GM21367 (cell line): ENCODE data around the gene GGT5.
"Not testable (repeated sequence)": the region's sequence is repeated elsewhere in the genome, so short reads cannot be mapped to it uniquely, and the experiment has no call there.

Experiments
- ATAC-seq: cut with Tn5 transposase; IDR thresholded peaks from one replicate; pipeline ENCODE4 v1.9.1; 2021; ENCODE audit not compliant: unreplicated experiment

GGT5 gene

DNA sequence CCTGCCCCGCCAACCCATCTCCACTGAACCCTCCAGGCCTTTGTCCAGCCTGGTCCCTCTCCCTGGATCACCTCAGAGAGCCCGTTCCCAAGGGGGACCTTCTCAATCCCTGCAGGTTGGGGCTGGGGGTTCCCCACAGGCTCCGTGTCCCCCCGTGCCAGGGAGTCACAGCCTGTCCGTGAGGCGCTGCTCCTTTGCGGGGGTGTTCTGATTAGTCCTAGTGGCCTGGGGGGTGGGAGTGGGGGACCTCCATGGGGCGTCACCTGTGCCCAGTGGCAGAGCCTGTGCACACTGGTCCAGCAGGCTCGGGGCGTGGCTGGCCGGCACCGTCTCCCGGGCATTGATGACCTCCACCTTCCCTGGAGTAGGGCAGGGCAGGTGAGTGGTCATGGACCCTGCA lies 11.6 kb downstream of the GGT5 start:
- ATAC-seq, result no peak

GRCh38 chr22:24232725-24233124 lies 12.2 kb downstream of the GGT5 start:
- no peak for ATAC-seq

DNA sequence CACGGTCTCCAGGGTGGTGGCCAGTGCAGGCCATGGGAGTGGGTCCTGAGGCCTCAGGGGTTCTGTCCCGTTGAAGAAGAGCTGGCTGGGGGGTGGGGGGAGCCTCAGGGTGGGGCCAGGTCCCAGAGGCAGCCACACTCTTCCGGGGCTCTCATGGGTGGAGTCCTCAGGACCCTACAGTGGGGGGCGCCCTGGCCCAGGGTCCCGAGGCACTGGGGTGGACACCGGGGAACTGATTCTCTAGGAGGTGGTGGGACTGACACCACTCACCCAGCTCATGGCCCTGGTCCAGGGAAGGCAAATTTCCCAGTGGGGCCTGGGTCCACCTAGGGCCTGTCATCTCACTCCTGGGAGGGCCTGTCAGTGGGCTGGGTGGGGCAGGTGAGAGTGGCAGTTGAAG lies 12.8 kb downstream of the GGT5 start:
- ATAC-seq, result no peak

DNA sequence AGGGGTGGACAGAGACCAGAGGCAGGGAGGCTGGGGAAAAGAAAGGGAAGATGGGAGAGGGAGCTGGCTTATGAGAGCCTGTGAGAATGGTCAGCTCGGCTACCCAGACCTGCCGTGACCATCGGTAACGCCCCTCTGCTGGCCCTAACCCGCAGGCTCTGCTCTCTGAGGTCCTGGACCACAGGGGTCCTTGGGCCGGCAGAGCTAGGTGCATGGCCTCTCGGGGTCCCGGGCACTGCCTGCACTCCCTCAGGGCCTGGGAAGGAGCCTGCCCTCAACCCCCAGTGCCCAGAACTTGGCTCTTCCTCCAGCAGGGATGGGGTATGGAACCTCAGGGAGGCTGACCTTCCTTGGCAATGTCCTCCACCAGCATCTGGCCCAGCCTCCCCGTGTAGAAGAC lies 13.2 kb downstream of the GGT5 start:
- no peak for ATAC-seq

DNA sequence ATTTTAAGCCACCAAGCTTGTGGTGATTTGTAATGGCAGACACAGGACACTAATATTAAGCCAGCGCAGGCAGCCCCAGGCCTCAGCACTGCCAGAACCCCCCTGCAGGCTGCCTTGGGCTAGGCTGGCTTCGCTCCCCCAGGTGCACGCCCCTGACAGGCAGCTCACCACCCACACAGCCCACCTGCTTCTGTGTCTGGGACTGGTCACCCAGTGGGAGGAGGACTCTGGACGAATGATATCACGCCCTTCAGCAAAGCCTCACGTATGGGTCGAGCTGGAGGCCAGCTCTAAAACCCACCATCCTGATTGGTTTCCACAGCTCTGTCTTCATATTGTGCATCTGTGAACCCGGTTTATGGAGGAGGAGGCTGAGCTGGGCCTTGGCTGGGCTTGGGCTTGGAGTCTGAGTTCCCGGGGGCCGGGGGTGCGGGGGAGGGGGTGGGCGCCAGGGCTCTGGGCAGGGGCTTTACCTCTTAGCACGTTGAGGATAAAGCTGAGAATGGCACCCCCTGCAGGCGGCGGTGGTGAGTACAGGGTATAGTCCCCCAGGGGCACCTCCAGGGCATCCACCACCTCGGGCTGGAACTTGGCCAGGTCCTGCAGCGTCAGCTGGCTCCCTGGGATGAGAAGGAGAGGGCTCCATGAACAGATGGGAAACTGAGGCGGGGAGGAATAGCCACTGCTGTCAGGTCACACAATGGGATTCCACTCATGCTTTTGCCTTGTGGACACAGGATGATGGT lies 13.8 kb downstream of the GGT5 start:
- ATAC-seq, result no peak

DNA sequence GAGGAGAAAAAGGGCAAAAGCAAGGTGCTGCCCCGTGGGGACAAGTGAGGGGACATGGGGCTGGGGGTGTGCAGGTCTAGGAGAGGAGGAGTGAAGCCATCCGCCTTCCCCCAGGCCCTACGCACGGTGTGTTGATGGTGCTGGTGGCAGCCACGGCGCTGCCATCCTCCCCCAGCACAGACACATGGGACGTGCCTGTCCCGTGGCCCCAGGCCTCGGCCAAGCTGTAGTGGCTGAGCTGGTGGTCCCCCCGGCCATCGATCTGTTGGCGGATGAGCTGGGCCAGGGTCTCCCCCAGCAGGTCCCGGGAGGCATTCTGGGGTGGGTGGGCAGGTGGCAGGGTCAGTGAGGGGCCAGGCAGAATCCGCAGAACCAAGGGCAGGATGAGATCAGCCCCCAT lies 18.9 kb downstream of the GGT5 start:
- no peak for ATAC-seq

DNA sequence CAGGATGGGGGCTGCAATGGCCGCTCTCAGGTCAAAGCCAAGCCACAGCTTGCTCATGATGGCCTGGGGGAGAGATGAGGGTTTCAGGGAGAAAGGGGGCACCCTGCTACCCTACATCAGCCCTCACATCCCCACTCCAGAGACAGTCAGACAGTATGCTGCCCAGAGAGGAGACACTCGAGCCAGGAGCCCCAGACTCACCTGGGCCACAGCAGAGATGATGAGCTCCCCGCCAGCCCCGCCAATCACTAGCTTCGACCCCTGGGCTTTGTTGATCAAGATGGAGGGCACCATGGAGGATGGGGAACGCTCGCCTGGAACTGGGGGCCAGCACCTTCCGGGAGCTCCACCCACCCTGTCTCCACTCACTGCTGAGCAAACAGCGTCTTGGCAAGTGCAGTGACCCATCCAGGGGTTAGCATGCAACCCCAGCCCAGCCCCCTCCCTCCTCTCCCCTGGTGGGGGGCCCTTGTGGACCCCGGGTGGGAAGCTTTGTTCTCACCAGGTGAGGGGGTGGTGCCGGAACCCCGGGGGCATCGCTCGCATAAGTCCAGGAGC lies 19.8 kb downstream of the GGT5 start:
- no peak for ATAC-seq

GRCh38 chr22:24224468-24224867 lies 20.4 kb downstream of the GGT5 start:
- ATAC-seq, result no peak

GRCh38 chr22:24219750-24220149 lies 25.1 kb downstream of the GGT5 start:
- ATAC-seq, result no peak

GRCh38 chr22:24217384-24217783 lies 27.5 kb downstream of the GGT5 start:
- ATAC-seq, result no peak

DNA sequence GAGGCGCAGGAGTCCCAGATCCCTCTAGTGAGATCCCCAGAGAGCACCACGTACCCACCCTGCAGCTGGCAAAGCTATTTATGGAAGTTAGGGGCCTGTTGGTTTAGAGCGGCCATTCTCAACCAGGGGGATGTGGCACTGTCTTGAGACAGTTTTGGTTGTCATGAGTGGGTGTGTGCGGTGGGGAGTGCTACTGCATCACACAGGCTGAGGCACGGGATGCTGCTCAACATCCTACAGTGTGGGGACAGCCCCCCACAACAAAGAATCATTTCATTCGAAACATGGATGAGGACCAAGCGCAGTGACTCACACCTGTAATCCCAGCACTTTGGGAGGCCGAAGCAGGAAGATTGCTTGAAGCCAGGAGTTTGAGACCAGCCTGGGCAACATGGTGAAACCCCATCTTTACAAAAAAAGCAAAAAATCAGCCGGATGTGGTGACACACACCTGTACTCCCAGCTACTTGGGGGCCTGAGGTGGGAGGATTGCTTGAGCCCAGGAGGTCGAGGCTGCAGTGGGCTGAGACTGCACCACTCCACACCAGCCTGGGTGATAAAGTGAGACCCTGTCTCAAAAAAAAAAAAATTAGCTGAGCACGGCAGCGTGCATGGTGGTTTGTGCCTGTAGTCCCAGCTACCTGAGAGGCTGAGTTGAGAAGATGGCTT lies 28.2 kb downstream of the GGT5 start:
- no peak for ATAC-seq

DNA sequence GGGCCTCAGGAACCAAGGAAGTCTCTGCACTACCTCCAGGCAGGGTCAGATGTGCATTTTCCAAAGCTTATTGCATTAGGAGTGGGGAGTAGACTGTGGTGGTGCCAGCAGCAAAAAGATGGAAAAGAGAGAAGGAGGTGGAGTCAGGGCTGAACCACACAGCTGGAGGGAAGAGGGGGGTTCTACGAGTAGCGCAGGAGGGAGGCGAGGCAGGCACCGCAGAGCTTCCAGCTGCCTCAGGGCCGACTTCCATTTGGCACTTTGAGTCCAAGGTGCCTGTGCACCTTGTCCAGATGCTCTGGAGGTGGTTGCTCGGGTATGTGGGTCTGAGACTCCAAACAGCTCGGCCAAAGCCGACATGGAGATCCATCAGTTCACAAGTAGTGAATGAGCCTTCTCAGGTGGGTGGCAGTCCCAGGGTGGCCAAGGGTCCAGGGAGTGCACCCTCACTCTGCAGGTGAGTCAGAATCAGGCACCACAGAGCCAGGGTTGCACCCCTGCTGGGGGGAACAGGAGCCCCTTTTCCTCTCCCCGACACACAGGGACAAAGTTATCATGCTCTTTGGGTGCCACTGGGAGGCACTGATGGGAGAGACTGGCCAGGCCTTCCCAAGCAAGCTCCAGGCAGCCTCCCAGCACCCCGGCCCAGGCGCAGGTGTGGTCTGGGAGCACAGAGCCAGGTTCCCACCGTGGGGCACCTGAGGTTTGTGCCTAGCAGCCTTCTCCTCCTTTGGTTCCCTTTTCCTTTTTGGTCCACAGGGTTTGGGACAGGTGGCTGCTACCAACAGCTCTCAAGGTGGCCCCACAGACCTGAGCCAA lies 30.2 kb downstream of the GGT5 start:
- ATAC-seq, result no peak

GRCh38 chr22:24213111-24213510 lies 31.8 kb downstream of the GGT5 start:
- ATAC-seq, result not testable (repeated sequence)

GRCh38 chr22:24211716-24212115 lies 33.2 kb downstream of the GGT5 start:
- not testable (repeated sequence) for ATAC-seq

DNA sequence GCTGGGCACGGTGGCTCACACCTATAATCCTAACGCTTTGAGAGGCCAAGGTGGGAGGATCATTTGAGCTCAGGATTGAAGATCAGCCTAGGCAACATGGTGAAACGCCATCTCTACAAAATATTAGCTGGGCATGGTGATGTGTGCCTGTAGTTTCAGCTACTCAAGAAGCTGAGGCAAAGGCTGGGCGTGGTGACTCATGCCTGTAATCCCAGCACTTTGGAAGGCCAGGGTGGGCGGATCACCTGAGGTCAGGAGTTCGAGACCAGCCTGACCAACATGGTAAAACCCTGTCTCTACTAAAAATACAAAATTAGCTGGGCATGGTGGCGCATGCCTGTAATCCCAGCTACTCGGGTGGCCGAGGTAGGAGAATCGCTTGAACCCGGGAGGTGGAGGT lies 34.5 kb downstream of the GGT5 start:
- ATAC-seq, result not testable (repeated sequence)

DNA sequence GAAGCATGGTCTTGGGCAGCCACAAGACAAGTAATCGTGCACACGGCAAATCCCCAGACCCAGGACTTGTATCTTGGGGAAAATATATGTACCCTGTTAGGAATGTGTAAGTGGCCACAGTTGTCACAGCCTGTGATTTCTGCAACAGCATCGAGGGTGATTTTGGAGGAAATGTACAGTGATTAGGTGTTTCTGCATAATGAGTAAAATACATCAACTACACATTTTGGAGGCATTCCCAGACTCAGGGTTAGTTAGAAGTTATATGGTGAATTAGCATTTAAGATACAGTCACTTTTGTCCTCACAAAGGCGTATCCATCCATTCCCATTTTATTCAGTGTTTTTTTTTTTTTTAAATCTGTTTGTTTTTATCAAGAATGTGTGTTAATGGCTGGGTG lies 35.2 kb downstream of the GGT5 start:
- ATAC-seq, result no peak

GRCh38 chr22:24209016-24209415 lies 35.9 kb downstream of the GGT5 start:
- ATAC-seq, result no peak

DNA sequence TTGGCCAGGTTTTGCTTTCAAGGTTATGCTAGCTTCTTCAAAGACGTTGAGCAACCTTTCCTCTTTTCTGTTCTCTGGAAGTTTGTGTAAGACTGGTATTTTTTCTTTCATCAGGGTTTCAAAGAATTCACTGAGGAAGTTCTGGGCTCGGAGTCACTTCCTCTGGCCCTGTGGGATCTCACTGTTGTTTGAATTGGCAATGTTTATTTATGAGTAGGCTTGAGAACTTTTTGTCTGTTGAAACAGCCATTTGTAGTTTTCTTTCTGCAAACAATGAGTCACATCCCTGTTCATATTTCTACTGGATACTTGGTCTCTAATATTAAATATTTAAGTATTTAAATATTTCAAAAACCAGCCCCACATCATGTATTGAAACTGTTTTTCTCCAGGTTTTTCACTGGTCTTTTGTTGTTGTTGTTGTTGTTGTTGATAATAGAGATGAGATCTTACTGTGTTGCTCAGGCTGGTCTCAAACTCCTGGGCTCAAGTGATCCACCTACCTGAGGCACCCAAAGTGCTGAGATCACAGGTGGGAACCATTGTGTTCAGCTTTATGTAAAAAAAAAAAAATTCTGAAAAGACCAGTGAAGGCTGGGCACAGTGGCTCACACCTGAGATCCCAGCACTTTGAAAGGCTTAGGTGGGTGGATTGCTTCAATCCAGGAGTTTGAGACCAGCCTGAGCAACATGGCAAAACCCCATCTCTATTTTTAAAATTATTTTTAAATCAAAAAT lies 36.7 kb downstream of the GGT5 start:
- no peak for ATAC-seq

DNA sequence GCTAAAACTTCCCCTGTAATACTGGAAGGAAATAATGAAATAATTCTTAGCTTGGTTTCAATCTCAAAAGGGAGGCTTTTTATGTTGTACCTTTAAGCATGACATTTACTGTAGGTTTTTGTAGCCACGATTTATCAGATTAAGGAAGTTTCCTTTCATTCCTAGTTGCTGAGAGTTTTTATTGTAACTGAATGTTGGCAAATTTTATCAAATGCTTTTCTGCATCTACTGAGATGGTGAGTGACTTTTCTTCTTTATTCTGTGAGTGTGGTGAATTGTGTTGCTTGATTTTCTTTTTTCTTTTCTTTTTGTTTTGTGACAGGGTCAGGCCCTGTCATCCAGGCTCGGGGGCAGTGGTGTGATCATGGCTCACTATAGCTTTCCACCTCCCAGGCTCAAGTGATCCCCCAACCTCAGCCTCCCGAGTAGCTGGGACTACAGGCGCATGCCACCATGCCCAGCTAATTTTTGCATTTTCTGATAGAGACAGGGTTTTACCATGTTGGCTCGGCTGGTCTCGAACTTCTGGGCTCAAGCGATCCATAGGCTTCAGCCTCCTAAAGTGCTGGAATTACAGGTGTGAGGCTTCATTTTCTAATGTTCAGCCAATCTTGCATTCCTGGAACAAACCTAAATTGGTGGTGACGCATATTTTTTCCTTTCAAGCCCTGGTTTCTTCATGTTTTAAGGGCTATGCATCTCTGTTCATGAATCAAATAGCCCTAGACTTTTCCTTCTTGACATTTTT lies 37.4 kb downstream of the GGT5 start:
- ATAC-seq, result no peak
